HepG2 (cell line): ENCODE measurements around the gene RERE.

ENCODE experiments used
- ASH2L ChIP-seq: fragments of 300-600, 200-600 bp; sonication (generic); IDR thresholded peaks from 2 replicates; pipeline ENCODE4 v1.7.0; 2017; ENCODE audit warnings: low read depth, mild to moderate bottlenecking, moderate library complexity, mixed read lengths, low read length; ENCODE audit not compliant: insufficient read length
- CHD4 ChIP-seq: fragments of 200-600 bp; sonication (generic); IDR thresholded peaks from 2 replicates; pipeline ENCODE4 v1.7.0; 2017; ENCODE audit warnings: mild to moderate bottlenecking, low read length, borderline replicate concordance
- FOXJ3 ChIP-seq: sonication (generic); formaldehyde crosslinking; IDR thresholded peaks from 2 replicates; pipeline ENCODE4 v1.4.0; 2020; ENCODE audit warnings: missing genetic modification reagents, mild to moderate bottlenecking, borderline replicate concordance
- RBM39 ChIP-seq: fragments of 200-400 bp; formaldehyde crosslinking; IDR thresholded peaks from one replicate; pipeline ENCODE4 v1.6.1; 2018; ENCODE audit warnings: antibody characterized with exemption, mild to moderate bottlenecking, low read depth, low read length; ENCODE audit not compliant: poor library complexity, severe bottlenecking
- TAF1 ChIP-seq: sonication (generic); formaldehyde crosslinking; IDR thresholded peaks from 2 replicates; pipeline ENCODE4 v1.4.0; 2020; ENCODE audit warnings: missing genetic modification reagents
- ZNF205 ChIP-seq: IDR thresholded peaks from 2 replicates; pipeline ENCODE4 v1.6.1; 2018; ENCODE audit warnings: missing biosample characterization, missing genetic modification reagents
- ZNF558 ChIP-seq: sonication (generic); formaldehyde crosslinking; IDR thresholded peaks from 2 replicates; pipeline ENCODE4 v1.9.0; 2022; ENCODE audit warnings: mild to moderate bottlenecking, missing genetic modification reagents, borderline replicate concordance
- ZZZ3 ChIP-seq: sonication (generic); formaldehyde crosslinking; IDR thresholded peaks from 2 replicates; pipeline ENCODE4 v1.4.0; 2020; ENCODE audit warnings: missing genetic modification reagents, mild to moderate bottlenecking, borderline replicate concordance
- TF ChIP-seq, protein P1 (sequence below): IDR thresholded peaks from 2 replicates; pipeline ENCODE4 v1.6.1; 2018; ENCODE audit warnings: missing genetic modification reagents, mild to moderate bottlenecking, missing compliant biosample characterization
- TF ChIP-seq, protein P2 (sequence below): sonication (generic); formaldehyde crosslinking; IDR thresholded peaks from 2 replicates; pipeline ENCODE4 v1.5.1; 2020; ENCODE audit warnings: mild to moderate bottlenecking, missing genetic modification reagents, moderate library complexity

- TF ChIP-seq, protein P1, sequence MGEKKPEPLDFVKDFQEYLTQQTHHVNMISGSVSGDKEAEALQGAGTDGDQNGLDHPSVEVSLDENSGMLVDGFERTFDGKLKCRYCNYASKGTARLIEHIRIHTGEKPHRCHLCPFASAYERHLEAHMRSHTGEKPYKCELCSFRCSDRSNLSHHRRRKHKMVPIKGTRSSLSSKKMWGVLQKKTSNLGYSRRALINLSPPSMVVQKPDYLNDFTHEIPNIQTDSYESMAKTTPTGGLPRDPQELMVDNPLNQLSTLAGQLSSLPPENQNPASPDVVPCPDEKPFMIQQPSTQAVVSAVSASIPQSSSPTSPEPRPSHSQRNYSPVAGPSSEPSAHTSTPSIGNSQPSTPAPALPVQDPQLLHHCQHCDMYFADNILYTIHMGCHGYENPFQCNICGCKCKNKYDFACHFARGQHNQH (CRISPR knock-in tag) = no peak
- no peak for TF ChIP-seq TAF1
- TF ChIP-seq ASH2L = no peak
- TF ChIP-seq, protein P2, sequence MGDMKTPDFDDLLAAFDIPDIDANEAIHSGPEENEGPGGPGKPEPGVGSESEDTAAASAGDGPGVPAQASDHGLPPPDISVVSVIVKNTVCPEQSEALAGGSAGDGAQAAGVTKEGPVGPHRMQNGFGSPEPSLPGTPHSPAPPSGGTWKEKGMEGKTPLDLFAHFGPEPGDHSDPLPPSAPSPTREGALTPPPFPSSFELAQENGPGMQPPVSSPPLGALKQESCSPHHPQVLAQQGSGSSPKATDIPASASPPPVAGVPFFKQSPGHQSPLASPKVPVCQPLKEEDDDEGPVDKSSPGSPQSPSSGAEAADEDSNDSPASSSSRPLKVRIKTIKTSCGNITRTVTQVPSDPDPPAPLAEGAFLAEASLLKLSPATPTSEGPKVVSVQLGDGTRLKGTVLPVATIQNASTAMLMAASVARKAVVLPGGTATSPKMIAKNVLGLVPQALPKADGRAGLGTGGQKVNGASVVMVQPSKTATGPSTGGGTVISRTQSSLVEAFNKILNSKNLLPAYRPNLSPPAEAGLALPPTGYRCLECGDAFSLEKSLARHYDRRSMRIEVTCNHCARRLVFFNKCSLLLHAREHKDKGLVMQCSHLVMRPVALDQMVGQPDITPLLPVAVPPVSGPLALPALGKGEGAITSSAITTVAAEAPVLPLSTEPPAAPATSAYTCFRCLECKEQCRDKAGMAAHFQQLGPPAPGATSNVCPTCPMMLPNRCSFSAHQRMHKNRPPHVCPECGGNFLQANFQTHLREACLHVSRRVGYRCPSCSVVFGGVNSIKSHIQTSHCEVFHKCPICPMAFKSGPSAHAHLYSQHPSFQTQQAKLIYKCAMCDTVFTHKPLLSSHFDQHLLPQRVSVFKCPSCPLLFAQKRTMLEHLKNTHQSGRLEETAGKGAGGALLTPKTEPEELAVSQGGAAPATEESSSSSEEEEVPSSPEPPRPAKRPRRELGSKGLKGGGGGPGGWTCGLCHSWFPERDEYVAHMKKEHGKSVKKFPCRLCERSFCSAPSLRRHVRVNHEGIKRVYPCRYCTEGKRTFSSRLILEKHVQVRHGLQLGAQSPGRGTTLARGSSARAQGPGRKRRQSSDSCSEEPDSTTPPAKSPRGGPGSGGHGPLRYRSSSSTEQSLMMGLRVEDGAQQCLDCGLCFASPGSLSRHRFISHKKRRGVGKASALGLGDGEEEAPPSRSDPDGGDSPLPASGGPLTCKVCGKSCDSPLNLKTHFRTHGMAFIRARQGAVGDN (CRISPR knock-in tag) = no peak
- TF ChIP-seq ZZZ3 (CRISPR knock-in tag) = no peak
- TF ChIP-seq FOXJ3 (CRISPR knock-in tag) = no peak
- TF ChIP-seq CHD4 = no peak
- no peak for TF ChIP-seq ZNF558
- no peak for TF ChIP-seq ZNF205
- TF ChIP-seq RBM39 = no peak
Observed at GRCh38 chr1:8723010-8723409, 94.4 kb downstream of the RERE start.
